ENCODE measurements around the gene FAM13A. TPM values are rescaled to one million over a fixed set of nuclear protein-coding genes. Genes with fewer than 3 reads are reported as not detected.

The FAM13A gene
- total RNA-seq, 1 donor from 2014 or later = 2.7 TPM

DNA sequence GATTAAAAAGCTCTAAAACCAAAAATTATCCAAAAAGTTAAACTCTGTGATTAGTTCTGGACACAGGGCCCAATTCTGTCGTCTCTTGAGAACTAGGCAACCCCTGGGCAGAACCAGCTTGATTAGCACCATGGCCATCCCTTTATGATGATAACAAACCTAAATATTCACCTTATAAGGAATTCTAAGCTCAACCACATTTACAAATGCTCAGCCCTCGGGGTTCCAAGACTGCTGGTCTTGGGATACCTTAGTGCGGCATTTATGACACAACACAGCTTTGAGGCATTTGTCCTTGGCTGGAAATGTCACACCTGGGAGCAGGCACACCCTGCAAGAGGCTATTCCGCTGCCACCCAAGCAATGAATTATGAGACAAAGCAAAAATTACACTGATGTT, 331.8 kb downstream of the FAM13A start:
- Mint-ChIP-seq H3K36me3 (ENCODE audit: low read depth) (peaks cover 74% of the 10 kb centered on the region), H3K4me3 (no peak overlapping the region), H3K4me1 (no peaks in the 10 kb centered on the region), H3K27ac (no peak overlapping the region), H3K9me3 (no peaks in the 10 kb centered on the region), H3K27me3 (no peaks in the 10 kb centered on the region)
- ChIA-PET POLR2A (no interaction called here), CTCF (interaction anchor here (0.7 kb wide), 1 partner anchor 52 kb away, joined by 3 read pairs; no protein-coding TSS in a partner anchor)
- no peak for ATAC-seq (ENCODE audit: low read depth)
- intact Hi-C loops (cut with micrococcal nuclease) = no loop called here
- TF ChIP-seq, protein P1, sequence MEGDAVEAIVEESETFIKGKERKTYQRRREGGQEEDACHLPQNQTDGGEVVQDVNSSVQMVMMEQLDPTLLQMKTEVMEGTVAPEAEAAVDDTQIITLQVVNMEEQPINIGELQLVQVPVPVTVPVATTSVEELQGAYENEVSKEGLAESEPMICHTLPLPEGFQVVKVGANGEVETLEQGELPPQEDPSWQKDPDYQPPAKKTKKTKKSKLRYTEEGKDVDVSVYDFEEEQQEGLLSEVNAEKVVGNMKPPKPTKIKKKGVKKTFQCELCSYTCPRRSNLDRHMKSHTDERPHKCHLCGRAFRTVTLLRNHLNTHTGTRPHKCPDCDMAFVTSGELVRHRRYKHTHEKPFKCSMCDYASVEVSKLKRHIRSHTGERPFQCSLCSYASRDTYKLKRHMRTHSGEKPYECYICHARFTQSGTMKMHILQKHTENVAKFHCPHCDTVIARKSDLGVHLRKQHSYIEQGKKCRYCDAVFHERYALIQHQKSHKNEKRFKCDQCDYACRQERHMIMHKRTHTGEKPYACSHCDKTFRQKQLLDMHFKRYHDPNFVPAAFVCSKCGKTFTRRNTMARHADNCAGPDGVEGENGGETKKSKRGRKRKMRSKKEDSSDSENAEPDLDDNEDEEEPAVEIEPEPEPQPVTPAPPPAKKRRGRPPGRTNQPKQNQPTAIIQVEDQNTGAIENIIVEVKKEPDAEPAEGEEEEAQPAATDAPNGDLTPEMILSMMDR (IDR thresholded peaks at IDR 0.05) = no peak
- DNase-seq = no peak

DNA sequence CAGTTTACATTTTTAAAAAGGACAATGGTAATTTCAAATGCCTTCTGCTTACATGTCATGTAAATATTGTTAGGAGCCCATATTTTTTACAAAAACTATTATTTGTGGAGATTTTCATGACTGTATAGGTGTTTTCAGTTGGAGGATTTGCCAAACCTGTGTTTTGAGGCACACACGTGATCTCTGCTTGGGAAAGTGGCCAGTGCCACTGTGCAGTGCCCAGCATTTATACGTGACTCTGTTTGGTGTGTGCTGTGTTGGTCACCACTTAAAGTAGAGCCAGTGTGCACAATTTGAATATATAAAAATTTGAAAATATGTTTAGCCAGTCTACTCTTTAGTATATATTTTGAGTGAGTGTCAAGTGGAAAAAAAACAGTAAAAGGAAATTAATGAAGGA, 332.6 kb downstream of the FAM13A start:
- intact Hi-C loops (cut with micrococcal nuclease) = no loop called here
- DNase-seq (no peak), ATAC-seq (ENCODE audit: low read depth) (no peak)
- Mint-ChIP-seq H3K9me3 (no peaks in the 10 kb centered on the region), H3K4me1 (no peaks in the 10 kb centered on the region), H3K27me3 (no peaks in the 10 kb centered on the region), H3K4me3 (no peak overlapping the region), H3K36me3 (ENCODE audit: low read depth) (peaks cover 76% of the 10 kb centered on the region), H3K27ac (no peak overlapping the region)
- TF ChIP-seq, protein P1 (IDR thresholded peaks at IDR 0.05) = no peak
- ChIA-PET POLR2A (no interaction called here), CTCF (interaction anchor here (0.7 kb wide), 1 partner anchor 51 kb away, joined by 3 read pairs; no protein-coding TSS in a partner anchor)

DNA sequence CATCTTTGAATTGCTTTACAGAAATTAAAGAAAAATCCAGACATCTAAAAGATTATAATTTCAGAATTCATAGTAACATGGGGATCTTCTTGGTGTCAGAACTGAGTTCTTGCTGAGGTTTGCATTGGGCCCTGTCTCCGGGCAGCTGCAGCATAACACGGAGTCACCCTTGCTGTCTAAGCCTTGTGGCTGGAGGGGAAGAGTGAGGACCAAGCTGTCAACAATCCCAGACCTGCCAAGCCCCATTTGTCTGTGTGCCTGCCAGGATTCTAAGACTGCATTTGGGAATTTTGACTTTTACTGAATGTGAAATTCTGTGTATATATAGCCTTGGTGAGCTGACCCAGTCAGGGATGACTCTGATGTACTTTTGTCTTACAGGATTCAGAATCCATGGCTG, 334.2 kb downstream of the FAM13A start:
- Mint-ChIP-seq H3K27ac (no peak overlapping the region), H3K36me3 (ENCODE audit: low read depth) (peaks cover 82% of the 10 kb centered on the region), H3K4me1 (no peaks in the 10 kb centered on the region), H3K27me3 (no peaks in the 10 kb centered on the region), H3K4me3 (no peak overlapping the region), H3K9me3 (no peaks in the 10 kb centered on the region)
- CTCF ChIA-PET = no interaction called here
- ATAC-seq (ENCODE audit: low read depth) (no peak), DNase-seq (no peak)
- intact Hi-C loops (cut with micrococcal nuclease) = no loop called here
- POLR2A ChIA-PET = no interaction called here
- TF ChIP-seq, protein P1 (IDR thresholded peaks at IDR 0.05) = no peak

DNA sequence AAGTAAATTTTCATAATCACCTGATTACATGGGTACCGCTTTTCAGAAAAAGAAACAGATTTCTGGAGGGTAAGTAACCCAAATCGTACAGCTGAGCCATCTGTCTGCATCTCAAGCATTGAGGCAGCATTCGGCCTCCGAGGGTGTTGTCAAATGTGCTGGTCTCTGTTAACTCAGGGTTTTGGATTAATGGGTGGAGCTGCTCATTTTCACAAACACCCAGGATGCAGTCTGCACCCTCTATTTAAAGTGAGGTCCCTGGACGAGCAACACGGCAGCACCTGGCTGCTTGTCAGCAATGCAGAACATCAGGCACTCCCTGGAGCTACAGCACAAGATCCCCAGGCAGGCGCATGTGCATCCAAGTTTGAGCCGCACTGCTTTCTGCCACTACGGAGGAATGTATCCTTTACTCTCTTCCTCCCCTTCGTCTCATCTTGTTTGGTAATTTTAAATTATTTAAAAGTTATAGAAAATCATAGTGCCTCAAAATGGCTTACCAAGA, 334.7 kb downstream of the FAM13A start:
- peaks cover 82% of the 10 kb centered on the region for H3K36me3 Mint-ChIP-seq (ENCODE audit: low read depth)

DNA sequence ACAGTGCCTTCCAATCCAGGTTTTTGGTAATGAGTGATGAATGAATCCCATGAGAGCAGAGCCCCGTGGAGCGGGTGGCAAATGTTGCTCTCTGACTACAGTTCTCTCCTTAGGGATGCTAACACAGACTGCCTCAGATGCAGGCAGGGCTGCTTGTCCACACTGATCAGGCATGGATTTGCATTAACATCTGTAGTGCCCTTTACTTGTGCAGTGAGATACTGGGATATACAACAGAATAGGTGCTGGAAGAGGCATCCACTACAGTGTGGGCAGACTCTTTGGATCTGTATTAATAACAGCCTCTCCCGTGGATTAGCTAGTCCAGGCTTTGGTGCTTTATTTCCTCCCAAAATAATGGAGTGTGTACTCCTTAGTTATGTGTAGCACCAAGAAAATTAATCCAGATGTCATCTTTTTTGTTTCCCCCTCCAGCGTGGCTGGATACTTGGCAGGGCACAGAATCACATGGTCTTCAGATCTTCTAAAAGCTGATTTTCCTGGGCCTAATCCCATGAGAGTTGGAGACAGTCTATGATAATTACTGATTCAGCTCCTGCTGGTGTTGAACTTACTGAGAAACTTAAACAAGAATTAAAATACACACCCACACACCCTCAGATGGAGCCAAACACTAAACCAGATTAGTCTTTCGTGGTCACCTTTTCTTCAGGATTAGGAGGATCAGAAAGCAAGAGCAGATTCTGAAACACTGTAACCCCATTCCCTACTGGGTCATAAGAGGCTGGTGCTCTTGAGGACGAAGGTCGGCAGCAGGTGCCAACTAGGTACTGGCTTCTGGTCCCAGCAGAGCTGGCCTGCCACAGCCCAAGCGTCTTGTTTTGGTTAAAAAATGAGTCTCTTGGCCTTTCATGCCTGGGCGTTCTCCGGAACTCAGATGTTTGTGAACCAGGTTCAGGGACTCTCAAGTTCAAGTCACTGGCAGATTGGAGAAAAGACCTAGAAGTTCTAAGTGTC, 336.2 kb downstream of the FAM13A start:
- CTCF ChIA-PET = no interaction called here
- peaks cover 16% of the 10 kb centered on the region for H3K9me3 Mint-ChIP-seq
- no peak overlapping the region for H3K4me3 Mint-ChIP-seq
- peaks cover 87% of the 10 kb centered on the region for H3K36me3 Mint-ChIP-seq (ENCODE audit: low read depth)
- DNase-seq = no peak
- intact Hi-C loops (cut with micrococcal nuclease) = no loop called here
- no peaks in the 10 kb centered on the region for H3K27me3 Mint-ChIP-seq
- no peaks in the 10 kb centered on the region for H3K4me1 Mint-ChIP-seq
- H3K27ac Mint-ChIP-seq = no peak overlapping the region
- ATAC-seq (ENCODE audit: low read depth) = no peak
- TF ChIP-seq, protein P1 (IDR thresholded peaks at IDR 0.05) = no peak
- POLR2A ChIA-PET = no interaction called here

More for the DNA sequence above, 334.7 kb downstream of the FAM13A start:
- ATAC-seq (ENCODE audit: low read depth) = no peak
- Mint-ChIP-seq H3K27me3 (no peaks in the 10 kb centered on the region), H3K4me3 (no peak overlapping the region), H3K9me3 (peaks cover 4% of the 10 kb centered on the region), H3K4me1 (no peaks in the 10 kb centered on the region), H3K27ac (no peak overlapping the region)
- CTCF ChIA-PET = no interaction called here
- no peak for DNase-seq
- TF ChIP-seq, protein P1 (IDR thresholded peaks at IDR 0.05) = no peak
- POLR2A ChIA-PET = no interaction called here
- intact Hi-C loops (cut with micrococcal nuclease) = no loop called here

Data from activated B cell treated with CpG ODN at 0.5 μM for 24 hours (primary cell).